Stomach (tissue), 9 donors: Measurements from ENCODE around the gene TPSB2. TPM values are rescaled to one million over a fixed set of nuclear protein-coding genes. Genes with fewer than 3 reads are reported as not detected.

Experiments used
- DNase-seq, 2 donors: peaks; one replicate each; pipeline versions ENCODE4 v3.0.0 to v3.0.0-alpha.2; 2013 to 2019
- H3K27ac ChIP-seq, 5 donors: fragments of 200-600 bp in 4 of 5; sonication (generic) in 4 of 5; one replicate each; pipeline ENCODE4 v1.5.1; 2013 to 2019; ENCODE audit warnings: mild to moderate bottlenecking in 1 of 5, moderate library complexity in 1 of 5
- H3K27me3 ChIP-seq, 3 donors: fragments of 200-600 bp; sonication (generic); one replicate each; pipeline ENCODE4 v1.5.1; 2017 to 2019; ENCODE audit warnings: mixed run types in 1 of 3
- H3K36me3 ChIP-seq, 4 donors: fragments of 200-600 bp; sonication (generic); 1 replicate in 3 of 4; 2 replicates in 1 of 4; pipeline ENCODE4 v1.5.1; 2016 to 2019
- H3K4me1 ChIP-seq, 4 donors: fragments of 200-600 bp; sonication (generic); one replicate each; pipeline ENCODE4 v1.5.1; 2016 to 2019
- H3K4me3 ChIP-seq, 4 donors: fragments of 200-600 bp; sonication (generic) in 3 of 4; one replicate each; pipeline ENCODE4 v1.5.1; 2016 to 2019; ENCODE audit warnings: mild to moderate bottlenecking in 1 of 4
- H3K9me3 ChIP-seq, 4 donors: fragments of 200-600 bp; sonication (generic); one replicate each; pipeline ENCODE4 v1.5.1; 2016 to 2019
- EP300 ChIP-seq: sonication (generic); formaldehyde crosslinking; IDR thresholded peaks from one replicate; pipeline ENCODE4 v1.6.1; 2017; ENCODE audit warnings: antibody characterized with exemption
- POLR2A ChIP-seq, 4 donors: fragments of 450-650 bp; IDR thresholded peaks; one replicate each; pipeline ENCODE4 v1.6.1; 2016; ENCODE audit warnings: antibody characterized with exemption in 4 of 4, control low read depth in 2 of 4, mild to moderate bottlenecking in 1 of 4, moderate library complexity in 1 of 4
- POLR2AphosphoS5 ChIP-seq, 3 donors: sonication (generic); formaldehyde crosslinking; IDR thresholded peaks; one replicate each; pipeline ENCODE4 v1.6.1; 2016; ENCODE audit warnings: antibody characterized with exemption in 3 of 3
- WGBS, 5 donors: extraction: QIAGEN DNeasy Blood & Tissue Kit in 3 of 5; methylation state at CpG; one replicate each; pipeline versions ENCODE4 v1.1.5 to v1.1.7; 2013 to 2018; 5-methylcytosine and 5-hydroxymethylcytosine counted together
- intact Hi-C: fragments of 100-400 bp; cut with DNase I; formaldehyde crosslinking; loops from one replicate; pipeline ENCODE4 v1.15.1; 2023; ENCODE audit warnings: low total_unique reads
- polyA plus RNA-seq, 3 donors: library from polyadenylated mRNA; stranded (reverse); fragments of 200-250 nt; gene quantifications; one replicate each; pipeline ENCODE4 v1.2.3, GENCODE V29; 2013
- total RNA-seq, 5 donors: library from RNA; depleted of rRNA; stranded (reverse); fragments of >200 nt; gene quantifications; one replicate each; pipeline versions ENCODE4 v1.1.0 to v1.2.3, GENCODE V29; 2014 to 2016
- TF ChIP-seq, protein P1 (sequence below), 7 experiments: fragments of 450-650 bp in 4 of 7; fragments of 200-600 bp in 3 of 7; sonication (generic) in 3 of 7; IDR thresholded peaks; one replicate each; pipeline ENCODE4 v1.5.1; 2016 to 2019; ENCODE audit warnings: antibody characterized with exemption in 7 of 7, control low read depth in 2 of 7, mild to moderate bottlenecking in 1 of 7
- donor health status: healthy with polysubstance abuse.
- donor health status: Bipolar disorder and iron deficiency.
- donor health status: healthy.

Gene TPSB2
- total and polyA plus RNA-seq, 8 donors, result 1.8 to 164 (median 47.9) TPM; not detected in 1

- 82 to 90% (median 87%) methylated on average over 19 to 32 of the region's 32 CpGs for WGBS, 5 donors
- no peak overlapping the region for H3K27ac ChIP-seq
- no peaks in the 10 kb centered on the region for H3K36me3 ChIP-seq
- TF ChIP-seq EP300 (no peak), POLR2A (IDR thresholded peaks at IDR 0.05) (no peak), POLR2AphosphoS5 (IDR thresholded peaks at IDR 0.05) (no peak)
- TF ChIP-seq, protein P1, sequence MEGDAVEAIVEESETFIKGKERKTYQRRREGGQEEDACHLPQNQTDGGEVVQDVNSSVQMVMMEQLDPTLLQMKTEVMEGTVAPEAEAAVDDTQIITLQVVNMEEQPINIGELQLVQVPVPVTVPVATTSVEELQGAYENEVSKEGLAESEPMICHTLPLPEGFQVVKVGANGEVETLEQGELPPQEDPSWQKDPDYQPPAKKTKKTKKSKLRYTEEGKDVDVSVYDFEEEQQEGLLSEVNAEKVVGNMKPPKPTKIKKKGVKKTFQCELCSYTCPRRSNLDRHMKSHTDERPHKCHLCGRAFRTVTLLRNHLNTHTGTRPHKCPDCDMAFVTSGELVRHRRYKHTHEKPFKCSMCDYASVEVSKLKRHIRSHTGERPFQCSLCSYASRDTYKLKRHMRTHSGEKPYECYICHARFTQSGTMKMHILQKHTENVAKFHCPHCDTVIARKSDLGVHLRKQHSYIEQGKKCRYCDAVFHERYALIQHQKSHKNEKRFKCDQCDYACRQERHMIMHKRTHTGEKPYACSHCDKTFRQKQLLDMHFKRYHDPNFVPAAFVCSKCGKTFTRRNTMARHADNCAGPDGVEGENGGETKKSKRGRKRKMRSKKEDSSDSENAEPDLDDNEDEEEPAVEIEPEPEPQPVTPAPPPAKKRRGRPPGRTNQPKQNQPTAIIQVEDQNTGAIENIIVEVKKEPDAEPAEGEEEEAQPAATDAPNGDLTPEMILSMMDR (IDR thresholded peaks at IDR 0.05), result no peak
- H3K4me1 ChIP-seq, result peaks cover 4 to 9% (median 7%) of the 10 kb centered on the region in 4 donors
- H3K27me3 ChIP-seq, result peaks cover 7 to 75% (median 63%) of the 10 kb centered on the region in 3 donors
- DNase-seq, result no peak
- no peaks in the 10 kb centered on the region for H3K9me3 ChIP-seq
- no peak overlapping the region for H3K4me3 ChIP-seq
- intact Hi-C loops, result no loop called here
Observed at GRCh38 chr16:1262210-1262845, 32.3 kb upstream of the TPSB2 start.

- 11 to 21% (median 14%) methylated on average over 23 to 47 of the region's 47 CpGs for WGBS, 5 donors
- DNase-seq, result peak in 1 of 2 donors; percentile 52
- Histone ChIP-seq H3K4me1 (peaks cover 4 to 9% (median 7%) of the 10 kb centered on the region in 4 donors), H3K9me3 (no peaks in the 10 kb centered on the region), H3K36me3 (no peaks in the 10 kb centered on the region), H3K27ac (no peak overlapping the region), H3K27me3 (peaks cover 7 to 79% (median 63%) of the 10 kb centered on the region in 3 donors), H3K4me3 (no peak overlapping the region)
- TF ChIP-seq POLR2A (IDR thresholded peaks at IDR 0.05) (no peak), EP300 (no peak), POLR2AphosphoS5 (IDR thresholded peaks at IDR 0.05) (no peak)
- TF ChIP-seq, protein P1 (IDR thresholded peaks at IDR 0.05), result no peak
- intact Hi-C loops, result no loop called here
Observed at GRCh38 chr16:1261131-1261892, 31.3 kb upstream of the TPSB2 start.

GRCh38 chr16:1260101-1260680 lies 30.2 kb upstream of the TPSB2 start:
- TF ChIP-seq POLR2AphosphoS5 (IDR thresholded peaks at IDR 0.05), result no peak
- TF ChIP-seq POLR2A (IDR thresholded peaks at IDR 0.05), result no peak
- TF ChIP-seq EP300, result no peak
- TF ChIP-seq, protein P1 (IDR thresholded peaks at IDR 0.05), result no peak
- intact Hi-C loops, result no loop called here

DNA sequence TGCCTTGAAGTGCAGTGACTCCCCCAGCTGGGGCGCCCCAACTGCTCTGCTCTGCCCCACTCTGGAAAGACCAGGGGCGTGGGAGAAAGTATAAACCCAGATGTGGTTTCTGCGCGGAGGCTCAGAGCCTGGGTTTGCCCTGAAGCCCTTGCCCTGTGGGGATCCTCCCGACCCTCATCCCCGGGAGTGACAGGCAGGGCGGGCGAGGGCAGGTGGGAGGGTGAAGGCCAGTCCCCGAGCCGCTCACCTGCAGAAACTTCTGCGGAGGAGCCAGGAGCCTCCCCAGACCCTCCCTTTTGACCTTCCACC lies 29.7 kb upstream of the TPSB2 start:
- Histone ChIP-seq H3K27ac (no peak overlapping the region), H3K4me1 (peaks cover 4 to 9% (median 7%) of the 10 kb centered on the region in 4 donors), H3K27me3 (peaks cover 7 to 94% (median 63%) of the 10 kb centered on the region in 3 donors), H3K9me3 (no peaks in the 10 kb centered on the region), H3K36me3 (no peaks in the 10 kb centered on the region), H3K4me3 (no peak overlapping the region)
- TF ChIP-seq POLR2A (IDR thresholded peaks at IDR 0.05) (no peak), POLR2AphosphoS5 (IDR thresholded peaks at IDR 0.05) (no peak), EP300 (no peak)
- TF ChIP-seq, protein P1 (IDR thresholded peaks at IDR 0.05), result no peak
- intact Hi-C loops, result no loop called here
- no peak for DNase-seq
- WGBS, 5 donors, result 14 to 25% (median 19%) methylated on average over 7 to 11 of the region's 11 CpGs

More at GRCh38 chr16:1260101-1260680, 30.2 kb upstream of the TPSB2 start:
- Histone ChIP-seq H3K4me1 (peaks cover 4 to 9% (median 7%) of the 10 kb centered on the region in 4 donors), H3K27ac (no peak overlapping the region), H3K4me3 (no peak overlapping the region), H3K27me3 (peaks cover 7 to 89% (median 63%) of the 10 kb centered on the region in 3 donors), H3K9me3 (no peaks in the 10 kb centered on the region), H3K36me3 (no peaks in the 10 kb centered on the region)
- DNase-seq, result no peak
- WGBS, 5 donors, result 52 to 67% (median 61%) methylated on average over 24 to 36 of the region's 36 CpGs
